BE2C (cell line): ENCODE measurements around the gene SIPA1L3.

Experiments used
- DNase-seq: peaks from one replicate; pipeline ENCODE4 v3.0.0-alpha.2; 2020
- H3K27me3 ChIP-seq: fragments of 250-450 bp; sonication (Bioruptor Pico); 2 replicates; pipeline ENCODE4 v1.5.1; 2020; ENCODE audit warnings: mild to moderate bottlenecking
- H3K36me3 ChIP-seq: fragments of 250-450 bp; sonication (Bioruptor Pico); 2 replicates; pipeline ENCODE4 v1.5.1; 2020; ENCODE audit warnings: mild to moderate bottlenecking
- H3K4me1 ChIP-seq: fragments of 250-450 bp; sonication (Bioruptor Pico); 2 replicates; pipeline ENCODE4 v1.5.1; 2020
- H3K4me3 ChIP-seq: 2 replicates; pipeline ENCODE4 v1.5.1; 2011; ENCODE audit warnings: low read depth, low read length
- H3K9me3 ChIP-seq: fragments of 250-450 bp; sonication (Bioruptor Pico); 2 replicates; pipeline ENCODE4 v1.5.1; 2020
- TF ChIP-seq, protein P1 (sequence below): IDR thresholded peaks from 2 replicates; pipeline ENCODE4 v1.5.1; 2012; ENCODE audit warnings: mild to moderate bottlenecking, low read depth, low read length

Gene SIPA1L3

DNA sequence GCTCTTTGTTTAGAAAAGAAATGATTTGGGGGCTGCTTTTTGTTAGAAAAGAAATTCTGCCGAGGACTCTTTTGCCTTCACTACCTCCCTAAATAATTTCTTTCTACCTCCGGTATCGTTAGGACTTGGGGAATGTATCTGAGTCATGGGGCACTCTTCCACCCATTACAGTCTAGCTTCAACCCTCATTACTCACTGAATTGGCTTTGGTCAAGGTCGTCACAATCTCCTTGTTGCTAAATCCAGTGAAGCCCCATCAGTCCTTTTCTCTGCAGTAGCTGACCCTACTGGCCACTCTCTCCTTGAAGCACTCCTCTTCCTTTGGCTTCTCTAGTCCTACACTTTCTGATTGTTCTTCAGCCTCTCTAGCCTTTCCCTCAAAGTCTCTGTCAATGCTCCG lies 34.6 kb upstream of the SIPA1L3 start:
- H3K4me1 ChIP-seq: no peaks in the 10 kb centered on the region
- no peak for DNase-seq
- H3K4me3 ChIP-seq: no peak overlapping the region
- H3K27me3 ChIP-seq: no peaks in the 10 kb centered on the region
- no peaks in the 10 kb centered on the region; the same call in 1 of the 2 replicates for H3K9me3 ChIP-seq
- TF ChIP-seq, protein P1, sequence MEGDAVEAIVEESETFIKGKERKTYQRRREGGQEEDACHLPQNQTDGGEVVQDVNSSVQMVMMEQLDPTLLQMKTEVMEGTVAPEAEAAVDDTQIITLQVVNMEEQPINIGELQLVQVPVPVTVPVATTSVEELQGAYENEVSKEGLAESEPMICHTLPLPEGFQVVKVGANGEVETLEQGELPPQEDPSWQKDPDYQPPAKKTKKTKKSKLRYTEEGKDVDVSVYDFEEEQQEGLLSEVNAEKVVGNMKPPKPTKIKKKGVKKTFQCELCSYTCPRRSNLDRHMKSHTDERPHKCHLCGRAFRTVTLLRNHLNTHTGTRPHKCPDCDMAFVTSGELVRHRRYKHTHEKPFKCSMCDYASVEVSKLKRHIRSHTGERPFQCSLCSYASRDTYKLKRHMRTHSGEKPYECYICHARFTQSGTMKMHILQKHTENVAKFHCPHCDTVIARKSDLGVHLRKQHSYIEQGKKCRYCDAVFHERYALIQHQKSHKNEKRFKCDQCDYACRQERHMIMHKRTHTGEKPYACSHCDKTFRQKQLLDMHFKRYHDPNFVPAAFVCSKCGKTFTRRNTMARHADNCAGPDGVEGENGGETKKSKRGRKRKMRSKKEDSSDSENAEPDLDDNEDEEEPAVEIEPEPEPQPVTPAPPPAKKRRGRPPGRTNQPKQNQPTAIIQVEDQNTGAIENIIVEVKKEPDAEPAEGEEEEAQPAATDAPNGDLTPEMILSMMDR: no peak
- no peaks in the 10 kb centered on the region for H3K36me3 ChIP-seq

DNA sequence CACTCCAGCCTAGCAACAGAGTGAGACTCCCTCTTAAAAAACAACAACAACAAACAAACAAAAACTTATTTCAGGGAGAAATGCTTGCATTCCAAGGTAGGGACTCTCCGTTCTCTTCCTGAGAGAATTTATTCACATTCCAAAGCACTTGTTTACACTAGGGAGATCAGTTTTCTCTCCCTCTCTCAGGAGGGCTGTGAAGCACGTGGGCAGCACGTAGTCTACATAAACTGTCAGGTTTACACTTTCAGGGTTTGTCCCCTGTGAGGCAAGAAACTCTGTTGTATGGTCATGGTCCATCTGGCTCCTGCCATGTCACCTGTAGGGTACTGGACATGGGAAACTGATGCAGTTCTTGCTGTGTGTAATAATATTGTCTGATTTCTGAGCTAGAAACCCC lies 32.2 kb upstream of the SIPA1L3 start:
- H3K4me1 ChIP-seq: no peaks in the 10 kb centered on the region
- TF ChIP-seq, protein P1: no peak
- DNase-seq: no peak

DNA sequence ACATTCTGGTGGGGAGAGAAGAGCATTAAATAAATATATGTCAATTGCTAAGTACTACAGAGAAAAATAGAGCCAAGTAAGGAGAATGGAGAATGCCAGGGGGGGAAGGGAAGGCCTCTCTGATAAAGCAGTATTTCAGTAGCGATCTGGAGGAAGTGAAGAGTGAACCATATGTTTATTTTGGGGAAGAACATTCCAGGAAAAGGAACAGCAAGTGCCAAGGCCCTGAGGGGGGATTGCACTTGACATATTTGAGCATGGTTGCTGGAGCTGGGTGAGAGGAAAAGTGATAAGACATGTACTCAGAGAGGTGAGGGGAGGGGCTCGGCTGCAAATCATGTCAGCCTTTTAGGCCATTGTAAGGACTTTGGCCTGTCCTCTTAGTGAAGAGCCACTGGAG lies 31.0 kb upstream of the SIPA1L3 start:
- no peak for DNase-seq
- TF ChIP-seq, protein P1: no peak
- no peaks in the 10 kb centered on the region for H3K36me3 ChIP-seq

More for the DNA sequence above, 32.2 kb upstream of the SIPA1L3 start:
- H3K27me3 ChIP-seq: no peaks in the 10 kb centered on the region
- no peak overlapping the region for H3K4me3 ChIP-seq
- no peaks in the 10 kb centered on the region for H3K36me3 ChIP-seq
- no peaks in the 10 kb centered on the region for H3K9me3 ChIP-seq

DNA sequence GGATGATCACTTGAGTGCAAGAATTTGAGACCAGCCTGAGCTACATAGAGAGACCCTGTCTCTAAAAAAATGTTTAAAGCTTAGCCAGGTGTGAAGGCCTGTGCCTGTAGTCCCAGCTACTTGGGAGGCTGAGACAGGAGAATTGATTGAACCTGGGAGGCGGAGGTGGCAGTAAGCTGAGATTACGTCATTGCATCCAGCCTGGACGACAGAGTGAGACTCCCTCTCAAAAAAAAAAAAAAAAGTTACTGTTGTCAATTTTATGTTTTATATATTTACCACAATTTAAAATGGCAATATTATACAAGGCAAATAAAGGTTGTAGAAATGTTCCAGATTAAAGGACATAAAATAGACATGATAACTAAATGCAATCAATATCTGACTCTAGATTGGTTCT lies 29.9 kb upstream of the SIPA1L3 start:
- Histone ChIP-seq H3K9me3 (no peaks in the 10 kb centered on the region; the same call in 1 of the 2 replicates), H3K27me3 (no peaks in the 10 kb centered on the region), H3K4me3 (no peak overlapping the region), H3K36me3 (no peaks in the 10 kb centered on the region), H3K4me1 (no peaks in the 10 kb centered on the region)
- DNase-seq: no peak
- TF ChIP-seq, protein P1: no peak

More for the DNA sequence above, 31.0 kb upstream of the SIPA1L3 start:
- H3K4me3 ChIP-seq: no peak overlapping the region
- no peaks in the 10 kb centered on the region; the same call in 1 of the 2 replicates for H3K9me3 ChIP-seq
- no peaks in the 10 kb centered on the region for H3K27me3 ChIP-seq
- H3K4me1 ChIP-seq: no peaks in the 10 kb centered on the region

DNA sequence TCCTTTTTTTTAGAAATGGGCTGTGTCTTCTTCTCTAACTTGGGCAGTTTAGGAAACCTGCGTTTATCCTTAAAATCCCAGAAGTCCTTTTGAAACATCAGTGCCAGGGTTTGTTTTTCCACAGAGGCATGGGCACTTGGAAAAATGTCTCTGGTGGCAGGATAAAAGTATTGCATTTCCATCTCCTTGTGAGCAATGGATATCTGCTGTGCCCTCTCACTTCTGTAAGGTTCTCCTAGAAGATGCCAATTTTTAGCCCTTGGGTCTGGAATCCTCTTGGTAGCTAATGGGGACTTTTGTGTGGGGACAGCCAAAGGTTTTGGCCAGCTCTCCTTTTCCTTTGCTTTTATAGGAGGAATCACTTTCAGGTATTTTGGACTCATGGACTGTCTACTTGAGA lies 21.6 kb upstream of the SIPA1L3 start:
- H3K4me1 ChIP-seq: no peaks in the 10 kb centered on the region
- no peak for DNase-seq
- H3K36me3 ChIP-seq: no peaks in the 10 kb centered on the region
- H3K9me3 ChIP-seq: no peaks in the 10 kb centered on the region; the same call in none of the 2 replicates
- TF ChIP-seq, protein P1: no peak; the same call in 1 of the 2 replicates
- no peaks in the 10 kb centered on the region; the same call in 1 of the 2 replicates for H3K27me3 ChIP-seq
- H3K4me3 ChIP-seq: no peak overlapping the region

DNA sequence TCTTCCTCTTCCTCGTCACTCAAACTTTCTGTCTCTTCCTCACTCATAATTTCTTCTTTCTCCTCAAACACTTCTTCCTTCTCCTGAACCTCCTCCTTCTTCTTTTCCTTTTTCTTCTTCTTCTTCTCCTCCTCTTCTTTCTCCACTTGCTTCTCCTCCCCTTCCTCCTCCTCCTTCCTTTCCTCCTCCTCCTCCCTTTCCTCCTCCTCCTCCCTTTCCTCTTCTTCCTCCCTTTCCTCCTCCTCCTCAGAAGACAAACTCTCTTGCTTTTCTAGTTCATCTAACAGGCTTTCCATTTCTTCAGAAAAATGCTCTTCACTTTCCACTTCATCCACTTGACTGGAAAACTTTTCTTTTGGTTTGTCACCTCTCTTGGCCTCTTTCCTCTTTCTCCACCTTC lies 20.4 kb upstream of the SIPA1L3 start:
- no peaks in the 10 kb centered on the region; the same call in 1 of the 2 replicates for H3K9me3 ChIP-seq
- TF ChIP-seq, protein P1: no peak
- peaks cover 1% of the 10 kb centered on the region; the same call in 1 of the 2 replicates for H3K27me3 ChIP-seq

More for the DNA sequence above, 20.4 kb upstream of the SIPA1L3 start:
- Histone ChIP-seq H3K4me3 (no peak overlapping the region), H3K36me3 (no peaks in the 10 kb centered on the region), H3K4me1 (no peaks in the 10 kb centered on the region)
- no peak for DNase-seq
